ENCODE data around the gene GNG12. TPM values are rescaled to one million over a fixed set of nuclear protein-coding genes. Genes with fewer than 3 reads are reported as not detected.

Gene GNG12
- total and polyA plus RNA-seq, 9 of the 15 experiments (the other 6 are each of a cell fraction or from before 2014, with no cell fraction given): 2.6 to 6.0 (median 4.1) TPM

- 0 out of 2 replicates have a peak, but pooled peaks have one; percentile 10 for TF ChIP-seq ZFP91 (CRISPR knock-in tag; IDR thresholded peaks at IDR 0.05)
- TF ChIP-seq NEUROD1 (IDR thresholded peaks at IDR 0.05; ENCODE audit: borderline replicate concordance, low read depth, low read length, partially characterized antibody): no peak
- TF ChIP-seq, protein P1, sequence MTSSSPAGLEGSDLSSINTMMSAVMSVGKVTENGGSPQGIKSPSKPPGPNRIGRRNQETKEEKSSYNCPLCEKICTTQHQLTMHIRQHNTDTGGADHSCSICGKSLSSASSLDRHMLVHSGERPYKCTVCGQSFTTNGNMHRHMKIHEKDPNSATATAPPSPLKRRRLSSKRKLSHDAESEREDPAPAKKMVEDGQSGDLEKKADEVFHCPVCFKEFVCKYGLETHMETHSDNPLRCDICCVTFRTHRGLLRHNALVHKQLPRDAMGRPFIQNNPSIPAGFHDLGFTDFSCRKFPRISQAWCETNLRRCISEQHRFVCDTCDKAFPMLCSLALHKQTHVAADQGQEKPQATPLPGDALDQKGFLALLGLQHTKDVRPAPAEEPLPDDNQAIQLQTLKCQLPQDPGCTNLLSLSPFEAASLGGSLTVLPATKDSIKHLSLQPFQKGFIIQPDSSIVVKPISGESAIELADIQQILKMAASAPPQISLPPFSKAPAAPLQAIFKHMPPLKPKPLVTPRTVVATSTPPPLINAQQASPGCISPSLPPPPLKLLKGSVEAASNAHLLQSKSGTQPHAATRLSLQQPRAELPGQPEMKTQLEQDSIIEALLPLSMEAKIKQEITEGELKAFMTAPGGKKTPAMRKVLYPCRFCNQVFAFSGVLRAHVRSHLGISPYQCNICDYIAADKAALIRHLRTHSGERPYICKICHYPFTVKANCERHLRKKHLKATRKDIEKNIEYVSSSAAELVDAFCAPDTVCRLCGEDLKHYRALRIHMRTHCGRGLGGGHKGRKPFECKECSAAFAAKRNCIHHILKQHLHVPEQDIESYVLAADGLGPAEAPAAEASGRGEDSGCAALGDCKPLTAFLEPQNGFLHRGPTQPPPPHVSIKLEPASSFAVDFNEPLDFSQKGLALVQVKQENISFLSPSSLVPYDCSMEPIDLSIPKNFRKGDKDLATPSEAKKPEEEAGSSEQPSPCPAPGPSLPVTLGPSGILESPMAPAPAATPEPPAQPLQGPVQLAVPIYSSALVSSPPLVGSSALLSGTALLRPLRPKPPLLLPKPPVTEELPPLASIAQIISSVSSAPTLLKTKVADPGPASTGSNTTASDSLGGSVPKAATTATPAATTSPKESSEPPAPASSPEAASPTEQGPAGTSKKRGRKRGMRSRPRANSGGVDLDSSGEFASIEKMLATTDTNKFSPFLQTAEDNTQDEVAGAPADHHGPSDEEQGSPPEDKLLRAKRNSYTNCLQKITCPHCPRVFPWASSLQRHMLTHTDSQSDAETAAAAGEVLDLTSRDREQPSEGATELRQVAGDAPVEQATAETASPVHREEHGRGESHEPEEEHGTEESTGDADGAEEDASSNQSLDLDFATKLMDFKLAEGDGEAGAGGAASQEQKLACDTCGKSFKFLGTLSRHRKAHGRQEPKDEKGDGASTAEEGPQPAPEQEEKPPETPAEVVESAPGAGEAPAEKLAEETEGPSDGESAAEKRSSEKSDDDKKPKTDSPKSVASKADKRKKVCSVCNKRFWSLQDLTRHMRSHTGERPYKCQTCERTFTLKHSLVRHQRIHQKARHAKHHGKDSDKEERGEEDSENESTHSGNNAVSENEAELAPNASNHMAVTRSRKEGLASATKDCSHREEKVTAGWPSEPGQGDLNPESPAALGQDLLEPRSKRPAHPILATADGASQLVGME (CRISPR knock-in tag; IDR thresholded peaks at IDR 0.05): no peak
- no peak for TF ChIP-seq ZNF121 (CRISPR knock-in tag; conservative IDR thresholded peaks at IDR 0.05)
- TF ChIP-seq, protein P2, sequence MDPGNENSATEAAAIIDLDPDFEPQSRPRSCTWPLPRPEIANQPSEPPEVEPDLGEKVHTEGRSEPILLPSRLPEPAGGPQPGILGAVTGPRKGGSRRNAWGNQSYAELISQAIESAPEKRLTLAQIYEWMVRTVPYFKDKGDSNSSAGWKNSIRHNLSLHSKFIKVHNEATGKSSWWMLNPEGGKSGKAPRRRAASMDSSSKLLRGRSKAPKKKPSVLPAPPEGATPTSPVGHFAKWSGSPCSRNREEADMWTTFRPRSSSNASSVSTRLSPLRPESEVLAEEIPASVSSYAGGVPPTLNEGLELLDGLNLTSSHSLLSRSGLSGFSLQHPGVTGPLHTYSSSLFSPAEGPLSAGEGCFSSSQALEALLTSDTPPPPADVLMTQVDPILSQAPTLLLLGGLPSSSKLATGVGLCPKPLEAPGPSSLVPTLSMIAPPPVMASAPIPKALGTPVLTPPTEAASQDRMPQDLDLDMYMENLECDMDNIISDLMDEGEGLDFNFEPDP (CRISPR knock-in tag; IDR thresholded peaks at IDR 0.05): no peak
- no peak for TF ChIP-seq MTF1 (CRISPR knock-in tag; IDR thresholded peaks at IDR 0.05; ENCODE audit: borderline replicate concordance)
- TF ChIP-seq RUNX1 (IDR thresholded peaks at IDR 0.05; ENCODE audit: low read depth): no peak
- no peak for TF ChIP-seq ZNF75A (CRISPR knock-in tag; IDR thresholded peaks at IDR 0.05)
- no peak for TF ChIP-seq HNRNPK (IDR thresholded peaks at IDR 0.05; ENCODE audit: low read depth, low read length, poor library complexity, severe bottlenecking)
- TF ChIP-seq SAFB (IDR thresholded peaks at IDR 0.05; ENCODE audit: borderline replicate concordance, low read depth, low read length): peak; percentile 59; the same call in 1 of the 2 replicates
- peak; percentile 66 for TF ChIP-seq SAP30 (IDR thresholded peaks at IDR 0.05; ENCODE audit: borderline replicate concordance, insufficient read depth, low read depth, low read length, poor library complexity, severe bottlenecking)
- peak; percentile 73; the same call in 1 of the 2 replicates for TF ChIP-seq C11orf30 (IDR thresholded peaks at IDR 0.05; ENCODE audit: low read depth)
- 0 out of 2 replicates have a peak, but pooled peaks have one; percentile 11 for TF ChIP-seq LCOR (CRISPR knock-in tag; IDR thresholded peaks at IDR 0.05)
- peak; percentile 44 for TF ChIP-seq PCBP2 (IDR thresholded peaks at IDR 0.05; ENCODE audit: low read depth, low read length, poor library complexity, severe bottlenecking)
- peak; percentile 31 for TF ChIP-seq KDM5B (IDR thresholded peaks at IDR 0.05; ENCODE audit: insufficient replicate concordance, low read depth, low read length)
- TF ChIP-seq ZNF644 (tag; IDR thresholded peaks at IDR 0.05; ENCODE audit: low read depth): no peak
- peak; percentile 35 for TF ChIP-seq CCNT2 (IDR thresholded peaks at IDR 0.05; ENCODE audit: borderline replicate concordance, extremely low read depth, insufficient read length, low read depth, low read length)
- TF ChIP-seq ETV5 (CRISPR knock-in tag; IDR thresholded peaks at IDR 0.05; ENCODE audit: low read depth): no peak
Measured at GRCh38 chr1:67685558-67686266, 147.6 kb downstream of the GNG12 start (continued).

Measured in K562 (cell line).